HepG2 (cell line): ENCODE data around the gene CHRNB2. TPM values are rescaled to one million over a fixed set of nuclear protein-coding genes. Genes with fewer than 3 reads are reported as not detected.
A peak's percentile ranks its signal among the peaks of the same experiment; 100 is the strongest.

ENCODE experiments used
- ELF3 ChIP-seq: IDR thresholded peaks from 2 replicates; pipeline ENCODE4 v1.6.1; 2016; ENCODE audit warnings: missing genetic modification reagents, missing compliant biosample characterization
- HCFC1 ChIP-seq: fragments of 150-350 bp; IDR thresholded peaks from 2 replicates; pipeline ENCODE4 v1.6.1; 2014; ENCODE audit warnings: low read depth, low read length
- HHEX ChIP-seq: IDR thresholded peaks from 2 replicates; pipeline ENCODE4 v1.6.1; 2016; ENCODE audit warnings: control low read depth
- HOXA9 ChIP-seq: sonication (generic); formaldehyde crosslinking; IDR thresholded peaks from 2 replicates; pipeline ENCODE4 v1.8.1; 2022; ENCODE audit warnings: missing genetic modification reagents, mild to moderate bottlenecking, moderate library complexity, borderline replicate concordance
- MAFG ChIP-seq: sonication (generic); formaldehyde crosslinking; IDR thresholded peaks from 2 replicates; pipeline ENCODE4 v1.5.1; 2020; ENCODE audit warnings: mild to moderate bottlenecking, missing genetic modification reagents
- NCOR1 ChIP-seq: fragments of 200-600 bp; sonication (generic); IDR thresholded peaks from 2 replicates; pipeline ENCODE4 v1.7.0; 2017; ENCODE audit warnings: antibody characterized with exemption, low read length, borderline replicate concordance
- NFE2L1 ChIP-seq: sonication (generic); formaldehyde crosslinking; IDR thresholded peaks from 2 replicates; pipeline ENCODE4 v1.4.0; 2020; ENCODE audit warnings: missing genetic modification reagents, mild to moderate bottlenecking, borderline replicate concordance
- PAF1 ChIP-seq: IDR thresholded peaks from 2 replicates; pipeline ENCODE4 v1.6.1; 2016; ENCODE audit warnings: missing genetic modification reagents, missing compliant biosample characterization
- PHB2 ChIP-seq: fragments of 450-650 bp; IDR thresholded peaks from 2 replicates; pipeline ENCODE4 v1.6.1; 2018; ENCODE audit not compliant: partially characterized antibody
- RAD51 ChIP-seq: fragments of 450-650 bp; IDR thresholded peaks from 2 replicates; pipeline ENCODE4 v1.6.1; 2016; ENCODE audit warnings: borderline replicate concordance
- SMARCC2 ChIP-seq: fragments of 450-650 bp; IDR thresholded peaks from 2 replicates; pipeline ENCODE4 v1.6.1; 2017; ENCODE audit warnings: antibody characterized with exemption, mild to moderate bottlenecking
- SNRNP70 ChIP-seq: fragments of 200-400 bp; formaldehyde crosslinking; IDR thresholded peaks from 2 replicates; pipeline ENCODE4 v1.6.1; 2017; ENCODE audit warnings: mild to moderate bottlenecking, low read depth, low read length, moderate library complexity
- SP1 ChIP-seq, 2 experiments: fragments of 450-650 bp in 1 of 2; sonication (generic) in 1 of 2; formaldehyde crosslinking in 1 of 2; IDR thresholded peaks; 2 replicates each; pipeline versions ENCODE4 v1.4.0 to v1.6.1; 2016 to 2020; ENCODE audit warnings: missing genetic modification reagents in 1 of 2
- SRF ChIP-seq: IDR thresholded peaks from 2 replicates; pipeline ENCODE4 v1.6.1; 2011; ENCODE audit warnings: mild to moderate bottlenecking, low read depth, low read length, moderate library complexity
- TRIM24 ChIP-seq: sonication (generic); formaldehyde crosslinking; IDR thresholded peaks from 2 replicates; pipeline ENCODE4 v1.8.0; 2022; ENCODE audit warnings: mild to moderate bottlenecking, missing genetic modification reagents
- WIZ ChIP-seq: sonication (generic); formaldehyde crosslinking; IDR thresholded peaks from 2 replicates; pipeline ENCODE4 v1.5.1; 2020; ENCODE audit warnings: mild to moderate bottlenecking, missing genetic modification reagents
- ZFP37 ChIP-seq: sonication (generic); formaldehyde crosslinking; IDR thresholded peaks from 2 replicates; pipeline ENCODE4 v1.4.0; 2020; ENCODE audit warnings: missing genetic modification reagents, borderline replicate concordance
- ZNF382 ChIP-seq: sonication (generic); formaldehyde crosslinking; IDR thresholded peaks from 2 replicates; pipeline ENCODE4 v1.5.0; 2020; ENCODE audit warnings: missing genetic modification reagents, mild to moderate bottlenecking, borderline replicate concordance
- ZNF713 ChIP-seq: sonication (generic); formaldehyde crosslinking; IDR thresholded peaks from 2 replicates; pipeline ENCODE4 v1.4.0; 2020; ENCODE audit warnings: mild to moderate bottlenecking, missing genetic modification reagents
- ZNF720 ChIP-seq: sonication (generic); formaldehyde crosslinking; IDR thresholded peaks from 2 replicates; pipeline ENCODE4 v1.4.0; 2020; ENCODE audit warnings: missing genetic modification reagents
- ZNF777 ChIP-seq: sonication (generic); formaldehyde crosslinking; IDR thresholded peaks from 2 replicates; pipeline ENCODE4 v1.4.0; 2020; ENCODE audit warnings: missing genetic modification reagents
- ZNF788 ChIP-seq: sonication (generic); formaldehyde crosslinking; IDR thresholded peaks from 2 replicates; pipeline ENCODE4 v1.5.0; 2020; ENCODE audit warnings: mild to moderate bottlenecking, missing genetic modification reagents, borderline replicate concordance
- ZNF816 ChIP-seq: sonication (generic); formaldehyde crosslinking; IDR thresholded peaks from 2 replicates; pipeline ENCODE4 v1.8.0; 2022; ENCODE audit warnings: missing genetic modification reagents, mild to moderate bottlenecking, borderline replicate concordance
- ZNF839 ChIP-seq: sonication (generic); formaldehyde crosslinking; IDR thresholded peaks from 2 replicates; pipeline ENCODE4 v1.4.0; 2020; ENCODE audit warnings: missing genetic modification reagents, mild to moderate bottlenecking, borderline replicate concordance
- polyA plus RNA-seq, 8 experiments: library from polyadenylated mRNA; depleted of rRNA in 3 of 8; stranded (reverse) in 7 of 8; unstranded in 1 of 8; fragments of >200 nt; fragmentation: Illumina TruSeq in 4 of 8; extraction: Trizol in 4 of 8; gene quantifications; 2 replicates each; pipeline versions ENCODE4 v1.2.1 to v1.2.3, GENCODE V29; 2011 to 2016; ENCODE audit warnings: low read depth in 4 of 8, missing spikeins in 1 of 8, mixed read lengths in 1 of 8; ENCODE audit not compliant: insufficient read depth in 1 of 8
- total RNA-seq, 5 experiments: library from RNA; depleted of rRNA; stranded (reverse); fragments of >200 nt; fragmentation: Illumina TruSeq; extraction: Trizol; gene quantifications; 2 replicates each; pipeline ENCODE4 v1.2.3, GENCODE V29; 2016; ENCODE audit warnings: low read depth in 1 of 5
- TF ChIP-seq, protein P1 (sequence below): sonication (generic); formaldehyde crosslinking; conservative IDR thresholded peaks from 2 replicates; pipeline ENCODE4 v1.4.0; 2020; ENCODE audit warnings: missing genetic modification reagents
- TF ChIP-seq, protein P2 (sequence below): sonication (generic); formaldehyde crosslinking; IDR thresholded peaks from 2 replicates; pipeline ENCODE4 v1.9.0; 2021; ENCODE audit warnings: missing genetic modification reagents, borderline replicate concordance
- TF ChIP-seq, protein P3 (sequence below): sonication (generic); formaldehyde crosslinking; IDR thresholded peaks from 2 replicates; pipeline ENCODE4 v1.4.0; 2020; ENCODE audit warnings: missing genetic modification reagents, mild to moderate bottlenecking, borderline replicate concordance

CHRNB2 gene
- total and polyA plus RNA-seq, 2 of the 13 experiments (the other 11 are each of a cell fraction or from before 2014, with no cell fraction given) = 0.03 to 0.07 TPM

DNA sequence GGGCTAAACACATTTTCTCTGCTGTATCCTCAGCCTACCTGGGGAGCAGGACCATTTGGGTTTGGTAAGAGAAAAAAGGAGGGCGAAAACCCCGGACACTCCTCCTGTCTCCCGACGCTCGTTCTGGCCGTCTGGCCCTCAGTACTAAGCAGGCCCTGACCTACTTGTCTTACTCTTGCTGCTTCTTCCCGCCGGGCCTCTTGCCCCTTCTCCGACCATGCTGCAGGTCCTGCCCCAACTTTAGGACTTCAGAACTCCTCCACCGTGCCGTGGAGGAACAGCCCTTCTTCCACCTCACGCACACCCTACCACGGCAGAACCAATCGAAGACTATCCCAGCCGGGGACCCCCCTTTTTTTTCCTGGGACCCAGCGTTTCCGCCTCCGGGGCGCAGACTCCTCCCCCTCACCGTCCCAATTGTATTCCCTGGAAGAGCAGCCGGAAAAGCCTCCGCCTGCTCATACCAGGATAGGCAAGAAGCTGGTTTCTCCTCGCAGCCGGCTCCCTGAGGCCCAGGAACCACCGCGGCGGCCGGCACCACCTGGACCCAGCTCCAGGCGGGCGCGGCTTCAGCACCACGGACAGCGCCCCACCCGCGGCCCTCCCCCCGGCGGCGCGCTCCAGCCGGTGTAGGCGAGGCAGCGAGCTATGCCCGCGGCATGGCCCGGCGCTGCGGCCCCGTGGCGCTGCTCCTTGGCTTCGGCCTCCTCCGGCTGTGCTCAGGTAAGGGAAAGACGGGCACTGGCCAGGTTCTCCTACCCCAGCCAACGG lies at the start of gene CHRNB2 (continued):
- TF ChIP-seq, protein P1, sequence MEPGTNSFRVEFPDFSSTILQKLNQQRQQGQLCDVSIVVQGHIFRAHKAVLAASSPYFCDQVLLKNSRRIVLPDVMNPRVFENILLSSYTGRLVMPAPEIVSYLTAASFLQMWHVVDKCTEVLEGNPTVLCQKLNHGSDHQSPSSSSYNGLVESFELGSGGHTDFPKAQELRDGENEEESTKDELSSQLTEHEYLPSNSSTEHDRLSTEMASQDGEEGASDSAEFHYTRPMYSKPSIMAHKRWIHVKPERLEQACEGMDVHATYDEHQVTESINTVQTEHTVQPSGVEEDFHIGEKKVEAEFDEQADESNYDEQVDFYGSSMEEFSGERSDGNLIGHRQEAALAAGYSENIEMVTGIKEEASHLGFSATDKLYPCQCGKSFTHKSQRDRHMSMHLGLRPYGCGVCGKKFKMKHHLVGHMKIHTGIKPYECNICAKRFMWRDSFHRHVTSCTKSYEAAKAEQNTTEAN = peak; percentile 96
- TF ChIP-seq SP1 (IDR thresholded peaks at IDR 0.05) = no peak
- 0 out of 2 replicates have a peak, but pooled peaks have one; percentile 20 for TF ChIP-seq SP1 (CRISPR knock-in tag; IDR thresholded peaks at IDR 0.05)
- TF ChIP-seq HHEX (CRISPR knock-in tag) = no peak
- TF ChIP-seq ZNF816 = peak; percentile 94; the same call in 1 of the 2 replicates
- 0 out of 2 replicates have a peak, but pooled peaks have one; percentile 51 for TF ChIP-seq ZNF713 (CRISPR knock-in tag)
- no peak for TF ChIP-seq MAFG (CRISPR knock-in tag)
- peak; percentile 71 for TF ChIP-seq ZNF777 (CRISPR knock-in tag)
- no peak for TF ChIP-seq NCOR1
- no peak for TF ChIP-seq SRF
- peak; percentile 88 for TF ChIP-seq ELF3 (CRISPR knock-in tag)
- peak; percentile 94; the same call in 1 of the 2 replicates for TF ChIP-seq HOXA9
- no peak for TF ChIP-seq SNRNP70
- peak; percentile 89; the same call in 1 of the 2 replicates for TF ChIP-seq ZNF788 (CRISPR knock-in tag)
- no peak for TF ChIP-seq SMARCC2
- TF ChIP-seq, protein P2, sequence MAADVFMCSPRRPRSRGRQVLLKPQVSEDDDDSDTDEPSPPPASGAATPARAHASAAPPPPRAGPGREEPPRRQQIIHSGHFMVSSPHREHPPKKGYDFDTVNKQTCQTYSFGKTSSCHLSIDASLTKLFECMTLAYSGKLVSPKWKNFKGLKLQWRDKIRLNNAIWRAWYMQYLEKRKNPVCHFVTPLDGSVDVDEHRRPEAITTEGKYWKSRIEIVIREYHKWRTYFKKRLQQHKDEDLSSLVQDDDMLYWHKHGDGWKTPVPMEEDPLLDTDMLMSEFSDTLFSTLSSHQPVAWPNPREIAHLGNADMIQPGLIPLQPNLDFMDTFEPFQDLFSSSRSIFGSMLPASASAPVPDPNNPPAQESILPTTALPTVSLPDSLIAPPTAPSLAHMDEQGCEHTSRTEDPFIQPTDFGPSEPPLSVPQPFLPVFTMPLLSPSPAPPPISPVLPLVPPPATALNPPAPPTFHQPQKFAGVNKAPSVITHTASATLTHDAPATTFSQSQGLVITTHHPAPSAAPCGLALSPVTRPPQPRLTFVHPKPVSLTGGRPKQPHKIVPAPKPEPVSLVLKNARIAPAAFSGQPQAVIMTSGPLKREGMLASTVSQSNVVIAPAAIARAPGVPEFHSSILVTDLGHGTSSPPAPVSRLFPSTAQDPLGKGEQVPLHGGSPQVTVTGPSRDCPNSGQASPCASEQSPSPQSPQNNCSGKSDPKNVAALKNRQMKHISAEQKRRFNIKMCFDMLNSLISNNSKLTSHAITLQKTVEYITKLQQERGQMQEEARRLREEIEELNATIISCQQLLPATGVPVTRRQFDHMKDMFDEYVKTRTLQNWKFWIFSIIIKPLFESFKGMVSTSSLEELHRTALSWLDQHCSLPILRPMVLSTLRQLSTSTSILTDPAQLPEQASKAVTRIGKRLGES (CRISPR knock-in tag) = peak; percentile 94
- TF ChIP-seq TRIM24 (CRISPR knock-in tag) = no peak
- no peak for TF ChIP-seq NFE2L1 (CRISPR knock-in tag)
- no peak for TF ChIP-seq ZNF839
- TF ChIP-seq HCFC1 = no peak
- TF ChIP-seq ZNF382 (CRISPR knock-in tag) = no peak
- no peak for TF ChIP-seq ZNF720 (CRISPR knock-in tag)
- TF ChIP-seq, protein P3, sequence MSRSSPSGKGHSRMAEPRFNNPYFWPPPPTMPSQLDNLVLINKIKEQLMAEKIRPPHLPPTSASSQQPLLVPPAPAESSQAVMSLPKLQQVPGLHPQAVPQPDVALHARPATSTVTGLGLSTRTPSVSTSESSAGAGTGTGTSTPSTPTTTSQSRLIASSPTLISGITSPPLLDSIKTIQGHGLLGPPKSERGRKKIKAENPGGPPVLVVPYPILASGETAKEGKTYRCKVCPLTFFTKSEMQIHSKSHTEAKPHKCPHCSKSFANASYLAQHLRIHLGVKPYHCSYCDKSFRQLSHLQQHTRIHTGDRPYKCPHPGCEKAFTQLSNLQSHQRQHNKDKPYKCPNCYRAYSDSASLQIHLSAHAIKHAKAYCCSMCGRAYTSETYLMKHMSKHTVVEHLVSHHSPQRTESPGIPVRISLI (CRISPR knock-in tag) = no peak
- peak; percentile 98 for TF ChIP-seq WIZ
- no peak for TF ChIP-seq PAF1 (CRISPR knock-in tag)
- no peak for TF ChIP-seq RAD51
- TF ChIP-seq PHB2 = no peak
- 0 out of 2 replicates have a peak, but pooled peaks have one; percentile 72 for TF ChIP-seq ZFP37 (CRISPR knock-in tag)
